Stomach smooth muscle (tissue), 2 donors: Measurements from ENCODE around the gene HHIP.
"Not testable (repeated sequence)": the region's sequence is repeated elsewhere in the genome, so short reads cannot be mapped to it uniquely, and the experiment has no call there.

ENCODE experiments used
- H3K27ac ChIP-seq: one replicate; pipeline ENCODE4 v1.7.0; 2013; ENCODE audit warnings: mild to moderate bottlenecking, low read length, inconsistent platforms
- H3K27me3 ChIP-seq, 2 donors: one replicate each; pipeline ENCODE4 v1.7.0; 2013; ENCODE audit warnings: low read length in 2 of 2; ENCODE audit not compliant: insufficient read depth in 2 of 2, control insufficient read depth in 1 of 2
- H3K36me3 ChIP-seq, 2 donors: one replicate each; pipeline ENCODE4 v1.7.0; 2013; ENCODE audit warnings: low read length in 2 of 2; ENCODE audit not compliant: control insufficient read depth in 2 of 2, insufficient read depth in 2 of 2
- H3K4me1 ChIP-seq: one replicate; pipeline ENCODE4 v1.7.0; 2013; ENCODE audit warnings: low read length; ENCODE audit not compliant: control insufficient read depth, insufficient read depth
- H3K4me3 ChIP-seq, 2 donors: one replicate each; pipeline ENCODE4 v1.7.0; 2013; ENCODE audit warnings: low read length in 2 of 2
- H3K9ac ChIP-seq, 2 donors: one replicate each; pipeline ENCODE4 v1.7.0; 2013; ENCODE audit warnings: low read length in 2 of 2, mild to moderate bottlenecking in 1 of 2
- H3K9me3 ChIP-seq, 2 donors: one replicate each; pipeline ENCODE4 v1.7.0; 2013; ENCODE audit warnings: low read length in 2 of 2; ENCODE audit not compliant: control insufficient read depth in 2 of 2
- donor health status: healthy.
- donor health status: Pancreatic carcinoma.

HHIP gene

GRCh38 chr4:144754562-144755410 is 108.8 kb downstream of the HHIP start:
- H3K4me3 ChIP-seq, result no peak overlapping the region
- no peak overlapping the region for H3K9ac ChIP-seq
- no peaks in the 10 kb centered on the region for H3K27me3 ChIP-seq
- H3K36me3 ChIP-seq, result no peaks in the 10 kb centered on the region
- H3K9me3 ChIP-seq, result no peaks in the 10 kb centered on the region
- no peaks in the 10 kb centered on the region for H3K4me1 ChIP-seq
- H3K27ac ChIP-seq, result no peak overlapping the region

GRCh38 chr4:144757969-144758368 is 112.0 kb downstream of the HHIP start:
- no peak overlapping the region for H3K4me3 ChIP-seq
- no peak overlapping the region for H3K27ac ChIP-seq
- no peaks in the 10 kb centered on the region for H3K4me1 ChIP-seq
- no peaks in the 10 kb centered on the region for H3K27me3 ChIP-seq
- no peaks in the 10 kb centered on the region for H3K9me3 ChIP-seq
- no peaks in the 10 kb centered on the region for H3K36me3 ChIP-seq
- no peak overlapping the region for H3K9ac ChIP-seq

GRCh38 chr4:144768809-144769208 is 122.9 kb downstream of the HHIP start:
- not testable (repeated sequence) for H3K4me1 ChIP-seq, H3K36me3 ChIP-seq, H3K9me3 ChIP-seq, H3K9ac ChIP-seq, H3K27me3 ChIP-seq, H3K4me3 ChIP-seq, H3K27ac ChIP-seq

- H3K9me3 ChIP-seq, result peaks cover 0 to 4% of the 10 kb centered on the region in 2 donors
- H3K27ac ChIP-seq, result no peak overlapping the region
- no peaks in the 10 kb centered on the region for H3K36me3 ChIP-seq
- no peaks in the 10 kb centered on the region for H3K27me3 ChIP-seq
- no peak overlapping the region for H3K9ac ChIP-seq
- no peaks in the 10 kb centered on the region for H3K4me1 ChIP-seq
- H3K4me3 ChIP-seq, result no peak overlapping the region
Observed at GRCh38 chr4:144778364-144778763, 132.4 kb downstream of the HHIP start.

- H3K4me3 ChIP-seq, result no peak overlapping the region
- H3K9ac ChIP-seq, result no peak overlapping the region
- H3K9me3 ChIP-seq, result no peaks in the 10 kb centered on the region
- H3K4me1 ChIP-seq, result no peaks in the 10 kb centered on the region
- H3K27me3 ChIP-seq, result no peaks in the 10 kb centered on the region
- no peaks in the 10 kb centered on the region for H3K36me3 ChIP-seq
- H3K27ac ChIP-seq, result no peak overlapping the region
Observed at GRCh38 chr4:144782345-144782744, 136.4 kb downstream of the HHIP start.

GRCh38 chr4:144785961-144786360 is 140.0 kb downstream of the HHIP start:
- Histone ChIP-seq H3K4me1 (no peaks in the 10 kb centered on the region), H3K9me3 (no peaks in the 10 kb centered on the region), H3K9ac (no peak overlapping the region), H3K27ac (no peak overlapping the region), H3K27me3 (no peaks in the 10 kb centered on the region), H3K36me3 (no peaks in the 10 kb centered on the region), H3K4me3 (no peak overlapping the region)

GRCh38 chr4:144787365-144788258 is 141.7 kb downstream of the HHIP start:
- no peaks in the 10 kb centered on the region for H3K4me1 ChIP-seq
- no peaks in the 10 kb centered on the region for H3K27me3 ChIP-seq
- no peak overlapping the region for H3K4me3 ChIP-seq
- H3K27ac ChIP-seq, result no peak overlapping the region
- no peak overlapping the region for H3K9ac ChIP-seq
- no peaks in the 10 kb centered on the region for H3K36me3 ChIP-seq
- H3K9me3 ChIP-seq, result no peaks in the 10 kb centered on the region

GRCh38 chr4:144788469-144788868 is 142.5 kb downstream of the HHIP start:
- Histone ChIP-seq H3K9me3 (no peaks in the 10 kb centered on the region), H3K27ac (no peak overlapping the region), H3K9ac (no peak overlapping the region), H3K4me1 (no peaks in the 10 kb centered on the region), H3K4me3 (no peak overlapping the region), H3K27me3 (no peaks in the 10 kb centered on the region), H3K36me3 (no peaks in the 10 kb centered on the region)

- not testable (repeated sequence) for H3K4me1 ChIP-seq, H3K27ac ChIP-seq
Observed at GRCh38 chr4:144791933-144792332, 146.0 kb downstream of the HHIP start.

More at GRCh38 chr4:144791933-144792332, 146.0 kb downstream of the HHIP start:
- H3K4me3 ChIP-seq, H3K9ac ChIP-seq, H3K9me3 ChIP-seq, H3K36me3 ChIP-seq, H3K27me3 ChIP-seq: not testable (repeated sequence)
